Measurements from ENCODE around the gene RASAL3. TPM values are rescaled to one million over a fixed set of nuclear protein-coding genes. Genes with fewer than 3 reads are reported as not detected.

The RASAL3 gene
- total RNA-seq, 1 donor from 2014 or later, result not detected

DNA sequence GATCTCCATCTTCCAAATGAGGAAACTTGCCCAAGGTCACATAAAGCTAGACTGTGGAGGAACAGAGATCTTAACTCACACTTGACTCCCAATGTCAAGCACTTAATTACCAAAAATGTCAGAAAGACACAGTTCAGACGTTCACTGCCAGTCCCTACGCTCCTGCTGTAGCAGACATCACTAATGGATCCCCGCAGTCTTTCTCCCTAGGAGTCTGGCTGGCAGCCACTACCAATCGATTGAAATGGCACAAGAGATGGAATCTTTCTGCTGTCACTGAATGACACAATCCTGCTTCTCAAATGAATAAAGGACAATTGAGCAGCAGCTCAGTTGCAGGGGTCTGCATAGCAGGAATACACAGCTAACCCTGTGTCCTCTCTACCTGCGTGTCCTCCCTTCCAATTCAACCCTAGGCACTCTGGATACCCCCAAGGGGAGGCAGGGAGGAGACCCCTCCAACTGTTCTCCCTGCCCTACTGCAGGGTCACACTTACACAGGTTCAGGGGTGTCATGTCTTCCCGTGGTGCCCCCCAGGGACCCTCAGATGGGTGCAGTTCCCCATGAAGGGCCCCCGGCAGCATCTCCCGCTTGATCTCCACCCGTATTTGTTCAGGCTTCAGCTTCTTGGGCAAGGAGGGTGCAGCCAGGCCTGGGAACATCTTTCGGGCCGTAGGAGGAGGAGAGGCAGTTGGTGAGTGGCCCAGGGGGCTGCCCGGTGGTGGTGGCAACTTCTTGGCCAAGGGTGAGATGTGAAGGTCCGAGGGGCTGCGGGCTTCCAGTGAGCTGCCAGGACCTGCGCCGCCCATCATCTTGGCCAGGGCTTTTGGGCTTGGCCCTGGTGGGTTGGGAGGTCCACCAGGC is 37.6 kb downstream of the RASAL3 start:
- Mint-ChIP-seq H3K27ac (ENCODE audit: unreplicated experiment) (peak overlapping the region; percentile 40), H3K27me3 (ENCODE audit: unreplicated experiment) (peaks cover 12% of the 10 kb centered on the region), H3K4me1 (ENCODE audit: low read depth, unreplicated experiment) (peaks cover 7% of the 10 kb centered on the region), H3K9me3 (ENCODE audit: unreplicated experiment) (peaks cover 12% of the 10 kb centered on the region), H3K36me3 (ENCODE audit: unreplicated experiment) (peaks cover 13% of the 10 kb centered on the region), H3K4me3 (ENCODE audit: unreplicated experiment) (no peak overlapping the region)
- TF ChIP-seq, protein P1, sequence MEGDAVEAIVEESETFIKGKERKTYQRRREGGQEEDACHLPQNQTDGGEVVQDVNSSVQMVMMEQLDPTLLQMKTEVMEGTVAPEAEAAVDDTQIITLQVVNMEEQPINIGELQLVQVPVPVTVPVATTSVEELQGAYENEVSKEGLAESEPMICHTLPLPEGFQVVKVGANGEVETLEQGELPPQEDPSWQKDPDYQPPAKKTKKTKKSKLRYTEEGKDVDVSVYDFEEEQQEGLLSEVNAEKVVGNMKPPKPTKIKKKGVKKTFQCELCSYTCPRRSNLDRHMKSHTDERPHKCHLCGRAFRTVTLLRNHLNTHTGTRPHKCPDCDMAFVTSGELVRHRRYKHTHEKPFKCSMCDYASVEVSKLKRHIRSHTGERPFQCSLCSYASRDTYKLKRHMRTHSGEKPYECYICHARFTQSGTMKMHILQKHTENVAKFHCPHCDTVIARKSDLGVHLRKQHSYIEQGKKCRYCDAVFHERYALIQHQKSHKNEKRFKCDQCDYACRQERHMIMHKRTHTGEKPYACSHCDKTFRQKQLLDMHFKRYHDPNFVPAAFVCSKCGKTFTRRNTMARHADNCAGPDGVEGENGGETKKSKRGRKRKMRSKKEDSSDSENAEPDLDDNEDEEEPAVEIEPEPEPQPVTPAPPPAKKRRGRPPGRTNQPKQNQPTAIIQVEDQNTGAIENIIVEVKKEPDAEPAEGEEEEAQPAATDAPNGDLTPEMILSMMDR (IDR thresholded peaks at IDR 0.05; ENCODE audit: partially characterized antibody, unreplicated experiment), result no peak
- no peak for DNase-seq

DNA sequence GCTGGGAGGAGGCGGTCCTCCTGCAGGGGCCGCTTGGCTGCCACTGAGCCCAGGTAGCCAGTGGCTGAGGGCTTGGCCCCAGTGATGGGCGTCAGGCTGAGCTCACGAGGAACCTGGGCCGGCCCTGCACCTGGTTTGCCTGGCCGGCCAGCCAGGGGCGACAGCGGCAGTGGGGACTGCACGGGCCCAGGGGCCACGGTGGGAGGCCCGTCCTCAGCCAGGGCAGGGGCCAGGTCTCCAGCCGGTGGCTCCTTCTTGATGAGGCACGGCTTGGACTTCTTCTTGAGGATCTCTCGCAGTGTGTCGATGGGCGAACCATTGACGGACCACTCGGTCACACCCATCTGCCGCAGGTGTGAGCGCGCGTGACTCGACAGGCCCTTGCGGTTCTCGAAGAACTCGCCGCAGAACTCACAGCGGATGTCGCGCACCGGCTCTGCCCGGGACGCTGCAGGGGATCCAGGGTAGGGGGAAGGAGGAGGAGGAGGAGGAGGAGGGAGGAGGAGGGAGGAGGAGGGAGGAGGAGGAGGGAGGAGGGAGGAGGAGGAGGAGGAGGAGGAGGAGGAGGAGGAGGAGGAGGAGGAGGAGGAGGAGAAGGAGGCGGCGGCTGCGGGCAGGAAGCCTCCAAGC is 38.9 kb downstream of the RASAL3 start:
- H3K36me3 Mint-ChIP-seq (ENCODE audit: unreplicated experiment), result peaks cover 13% of the 10 kb centered on the region
- TF ChIP-seq, protein P1 (IDR thresholded peaks at IDR 0.05; ENCODE audit: partially characterized antibody, unreplicated experiment), result no peak

DNA sequence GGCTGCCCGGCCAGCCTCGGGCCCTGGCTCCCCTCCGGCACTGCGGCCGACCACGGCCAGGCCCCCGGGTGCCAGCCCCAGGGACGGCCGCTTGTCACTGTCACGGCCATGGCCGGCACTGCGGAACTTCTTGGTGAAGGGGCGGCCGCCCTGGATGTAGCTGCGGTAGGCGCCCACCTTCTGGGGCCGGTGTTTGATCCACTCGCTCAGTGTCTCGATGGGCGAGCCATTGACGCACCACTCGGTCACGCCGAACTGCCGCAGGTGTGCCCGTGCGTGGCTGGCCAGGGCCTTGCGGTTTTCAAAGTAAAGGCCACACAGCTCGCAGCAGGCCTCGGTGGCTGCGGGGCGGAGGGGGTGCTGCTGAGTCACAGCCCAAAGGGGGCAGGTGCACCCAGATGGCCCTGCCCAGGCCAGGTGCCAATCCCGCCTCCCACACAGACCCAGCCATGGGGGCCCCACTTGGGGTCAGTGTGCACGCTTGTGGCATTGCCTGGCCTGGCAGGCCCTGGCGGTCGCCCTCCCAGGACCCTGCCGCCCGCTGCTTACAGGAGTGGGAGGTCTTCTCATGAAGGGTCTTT is 39.6 kb downstream of the RASAL3 start:
- H3K4me1 Mint-ChIP-seq (ENCODE audit: low read depth, unreplicated experiment), result peaks cover 5% of the 10 kb centered on the region

More for the DNA sequence above, 38.9 kb downstream of the RASAL3 start:
- Mint-ChIP-seq H3K4me3 (ENCODE audit: unreplicated experiment) (no peak overlapping the region), H3K9me3 (ENCODE audit: unreplicated experiment) (peaks cover 6% of the 10 kb centered on the region), H3K27ac (ENCODE audit: unreplicated experiment) (no peak overlapping the region), H3K27me3 (ENCODE audit: unreplicated experiment) (peaks cover 5% of the 10 kb centered on the region), H3K4me1 (ENCODE audit: low read depth, unreplicated experiment) (peaks cover 4% of the 10 kb centered on the region)
- DNase-seq, result no peak

DNA sequence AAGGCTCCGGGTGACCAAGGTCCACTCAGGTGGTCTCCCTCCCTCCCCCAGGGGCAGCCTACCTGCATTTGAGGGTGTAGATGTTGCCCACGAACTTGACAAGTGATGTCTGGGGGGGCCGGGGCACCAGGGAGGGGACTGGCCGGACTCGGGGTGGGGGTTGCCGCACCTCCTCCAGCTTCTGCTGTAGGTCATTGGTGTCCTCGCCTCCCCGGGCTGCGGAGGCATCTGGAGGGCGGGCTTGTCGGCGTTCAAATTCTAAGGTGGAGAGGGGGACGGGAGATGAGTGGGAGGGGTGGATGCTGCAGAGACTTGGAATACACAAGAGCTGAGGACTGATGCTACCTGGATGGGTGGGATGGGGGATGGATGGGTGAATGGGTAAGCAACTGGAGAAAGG is 40.2 kb downstream of the RASAL3 start:
- H3K4me1 Mint-ChIP-seq (ENCODE audit: low read depth, unreplicated experiment), result peaks cover 8% of the 10 kb centered on the region
- TF ChIP-seq, protein P1 (IDR thresholded peaks at IDR 0.05; ENCODE audit: partially characterized antibody, unreplicated experiment), result no peak
- H3K9me3 Mint-ChIP-seq (ENCODE audit: unreplicated experiment), result peaks cover 9% of the 10 kb centered on the region
- H3K27ac Mint-ChIP-seq (ENCODE audit: unreplicated experiment), result no peak overlapping the region
- H3K4me3 Mint-ChIP-seq (ENCODE audit: unreplicated experiment), result no peak overlapping the region
- H3K36me3 Mint-ChIP-seq (ENCODE audit: unreplicated experiment), result peaks cover 13% of the 10 kb centered on the region
- H3K27me3 Mint-ChIP-seq (ENCODE audit: unreplicated experiment), result peaks cover 5% of the 10 kb centered on the region
- DNase-seq, result no peak

More for the DNA sequence above, 39.6 kb downstream of the RASAL3 start:
- Mint-ChIP-seq H3K36me3 (ENCODE audit: unreplicated experiment) (peaks cover 13% of the 10 kb centered on the region), H3K9me3 (ENCODE audit: unreplicated experiment) (peaks cover 9% of the 10 kb centered on the region), H3K27ac (ENCODE audit: unreplicated experiment) (no peak overlapping the region), H3K27me3 (ENCODE audit: unreplicated experiment) (peaks cover 5% of the 10 kb centered on the region), H3K4me3 (ENCODE audit: unreplicated experiment) (no peak overlapping the region)
- TF ChIP-seq, protein P1 (IDR thresholded peaks at IDR 0.05; ENCODE audit: partially characterized antibody, unreplicated experiment), result no peak
- DNase-seq, result no peak
